Liver (tissue), 9 donors: ENCODE measurements around the gene KRT86. TPM values are rescaled to one million over a fixed set of nuclear protein-coding genes. Genes with fewer than 3 reads are reported as not detected.

Source experiments
- DNase-seq: peaks from one replicate; pipeline ENCODE4 v3.0.0-alpha.2; 2017; ENCODE audit warnings: low spot score
- H3K27ac ChIP-seq, 2 donors: one replicate each; pipeline ENCODE4 v1.7.0; 2013; ENCODE audit warnings: inconsistent platforms in 2 of 2, low read length in 2 of 2, control low read depth in 1 of 2, low read depth in 1 of 2, mild to moderate bottlenecking in 1 of 2
- H3K27me3 ChIP-seq, 4 donors: one replicate each; pipeline versions ENCODE4 v1.6.1 to v1.7.0; 2013; ENCODE audit warnings: low read length in 3 of 4, inconsistent platforms in 1 of 4, mild to moderate bottlenecking in 1 of 4, moderate library complexity in 1 of 4; ENCODE audit not compliant: control insufficient read depth in 4 of 4, insufficient read depth in 4 of 4
- H3K36me3 ChIP-seq, 4 donors: one replicate each; pipeline versions ENCODE4 v1.6.1 to v1.7.0; 2013; ENCODE audit warnings: low read length in 3 of 4, mild to moderate bottlenecking in 3 of 4, low read depth in 1 of 4, moderate library complexity in 1 of 4; ENCODE audit not compliant: control insufficient read depth in 4 of 4, insufficient read depth in 3 of 4
- H3K4me1 ChIP-seq, 4 donors: one replicate each; pipeline versions ENCODE4 v1.6.1 to v1.7.0; 2013; ENCODE audit warnings: low read length in 3 of 4, mild to moderate bottlenecking in 3 of 4, moderate library complexity in 1 of 4; ENCODE audit not compliant: control insufficient read depth in 4 of 4, insufficient read depth in 4 of 4
- H3K4me3 ChIP-seq, 3 donors: one replicate each; pipeline versions ENCODE4 v1.6.1 to v1.7.0; 2013; ENCODE audit warnings: low read length in 3 of 3, control low read depth in 1 of 3, low read depth in 1 of 3, mild to moderate bottlenecking in 1 of 3
- H3K9ac ChIP-seq, 2 donors: one replicate each; pipeline ENCODE4 v1.7.0; 2013; ENCODE audit warnings: low read length in 2 of 2, mild to moderate bottlenecking in 2 of 2, moderate library complexity in 2 of 2, control low read depth in 1 of 2, low read depth in 1 of 2
- H3K9me3 ChIP-seq, 4 donors: one replicate each; pipeline versions ENCODE4 v1.6.1 to v1.7.0; 2013; ENCODE audit warnings: low read length in 3 of 4; ENCODE audit not compliant: control insufficient read depth in 4 of 4
- ATF3 ChIP-seq: IDR thresholded peaks from 2 replicates; pipeline ENCODE4 v1.6.1; 2016; ENCODE audit warnings: antibody characterized with exemption
- EGR1 ChIP-seq, 2 donors: IDR thresholded peaks; 2 replicates each; pipeline ENCODE4 v1.6.1; 2016 to 2018; ENCODE audit warnings: antibody characterized with exemption in 2 of 2, low read depth in 2 of 2
- FOXA1 ChIP-seq: IDR thresholded peaks from 2 replicates; pipeline ENCODE4 v1.6.1; 2016; ENCODE audit warnings: antibody characterized with exemption
- FOXA2 ChIP-seq: IDR thresholded peaks from 2 replicates; pipeline ENCODE4 v1.6.1; 2016; ENCODE audit warnings: antibody characterized with exemption
- GABPA ChIP-seq, 2 donors: IDR thresholded peaks in 1 of 2; conservative IDR thresholded peaks in 1 of 2; 2 replicates each; pipeline ENCODE4 v1.6.1; 2016; ENCODE audit warnings: antibody characterized with exemption in 2 of 2, mild to moderate bottlenecking in 1 of 2, moderate library complexity in 1 of 2
- HNF4A ChIP-seq, 2 donors: conservative IDR thresholded peaks; 2 replicates each; pipeline ENCODE4 v1.6.1; 2016; ENCODE audit warnings: antibody characterized with exemption in 2 of 2, mild to moderate bottlenecking in 2 of 2
- HNF4G ChIP-seq: IDR thresholded peaks from 2 replicates; pipeline ENCODE4 v1.6.1; 2016; ENCODE audit warnings: antibody characterized with exemption
- JUND ChIP-seq, 2 donors: IDR thresholded peaks; 2 replicates each; pipeline ENCODE4 v1.6.1; 2016; ENCODE audit warnings: antibody characterized with exemption in 2 of 2
- NR2F2 ChIP-seq: IDR thresholded peaks from 2 replicates; pipeline ENCODE4 v1.6.1; 2016; ENCODE audit warnings: antibody characterized with exemption
- RAD21 ChIP-seq, 2 donors: IDR thresholded peaks; 2 replicates each; pipeline ENCODE4 v1.6.1; 2016; ENCODE audit warnings: antibody characterized with exemption in 2 of 2, mild to moderate bottlenecking in 2 of 2
- SP1 ChIP-seq: IDR thresholded peaks from 2 replicates; pipeline ENCODE4 v1.6.1; 2018; ENCODE audit warnings: antibody characterized with exemption, mild to moderate bottlenecking
- TAF1 ChIP-seq: conservative IDR thresholded peaks from 2 replicates; pipeline ENCODE4 v1.6.1; 2016; ENCODE audit warnings: antibody characterized with exemption, mild to moderate bottlenecking
- ZBTB33 ChIP-seq: IDR thresholded peaks from 2 replicates; pipeline ENCODE4 v1.6.1; 2016; ENCODE audit warnings: antibody characterized with exemption
- WGBS: extraction: QIAGEN DNeasy Blood & Tissue Kit; methylation state at CpG from one replicate; pipeline ENCODE4 v1.1.7; 2013; 5-methylcytosine and 5-hydroxymethylcytosine counted together
- polyA plus RNA-seq, 2 donors: library from polyadenylated mRNA; stranded (reverse) in 1 of 2; unstranded in 1 of 2; fragments of 200-250 nt in 1 of 2; fragments of >200 nt in 1 of 2; fragmentation: Nextera tagmentation in 1 of 2; extraction: Ambion mirVana in 1 of 2; gene quantifications; one replicate each; pipeline versions ENCODE4 v1.2.1 to v1.2.3, GENCODE V29; 2013 to 2015
- total RNA-seq, 2 donors: library from RNA; depleted of rRNA; stranded (reverse); fragments of >200 nt; gene quantifications; one replicate each; pipeline ENCODE4 v1.2.3, GENCODE V29; 2014
- TF ChIP-seq, protein P1 (sequence below): IDR thresholded peaks from 2 replicates; pipeline ENCODE4 v1.6.1; 2016; ENCODE audit warnings: antibody characterized with exemption
- TF ChIP-seq, protein P2 (sequence below): fragments of 150-350 bp; IDR thresholded peaks from 2 replicates; pipeline ENCODE4 v1.5.1; 2017; ENCODE audit warnings: improper control_type of control experiment, low read depth, low read length; ENCODE audit not compliant: missing input control
- TF ChIP-seq, protein P3 (sequence below): IDR thresholded peaks from 2 replicates; pipeline ENCODE4 v1.6.1; 2016; ENCODE audit warnings: antibody characterized with exemption, mild to moderate bottlenecking
- donor health status: healthy.
- donor health status: healthy.
- donor health status: healthy.
- donor health status: healthy.
- donor health status: healthy.

The KRT86 gene
- total and polyA plus RNA-seq, 4 donors, result 0.08 TPM; not detected in 3

DNA sequence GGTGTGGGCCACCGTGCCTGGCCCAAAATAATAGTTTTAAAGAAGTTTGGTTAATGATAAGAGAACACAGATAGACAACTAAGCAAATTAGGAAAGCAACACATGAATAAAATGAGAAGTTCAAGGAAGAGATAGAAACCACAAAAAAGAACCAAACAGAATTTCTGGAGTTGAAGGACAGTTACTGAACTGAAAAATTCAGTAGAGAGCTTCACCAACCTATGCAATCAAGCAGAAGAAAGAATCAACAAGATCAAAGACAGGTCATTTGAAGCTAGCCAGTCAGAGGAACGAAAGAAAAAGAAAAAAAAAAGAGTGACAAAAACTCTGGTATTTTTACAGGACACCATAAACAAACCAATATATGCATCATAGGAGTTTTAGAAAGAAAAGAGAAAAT lies 62.2 kb downstream of the KRT86 start:
- H3K4me1 ChIP-seq, result peaks cover 0 to 20% (median 16%) of the 10 kb centered on the region in 4 donors
- H3K9me3 ChIP-seq, result no peaks in the 10 kb centered on the region
- H3K4me3 ChIP-seq, result no peak overlapping the region
- no peak for DNase-seq
- no peaks in the 10 kb centered on the region for H3K27me3 ChIP-seq
- 79% methylated on average over 2 of the region's 2 CpGs for WGBS
- no peak for TF ChIP-seq TAF1
- no peak for TF ChIP-seq ATF3
- no peak for TF ChIP-seq HNF4A (conservative IDR thresholded peaks at IDR 0.05)
- TF ChIP-seq RAD21 (IDR thresholded peaks at IDR 0.05), result no peak
- TF ChIP-seq HNF4G, result no peak
- TF ChIP-seq, protein P1, sequence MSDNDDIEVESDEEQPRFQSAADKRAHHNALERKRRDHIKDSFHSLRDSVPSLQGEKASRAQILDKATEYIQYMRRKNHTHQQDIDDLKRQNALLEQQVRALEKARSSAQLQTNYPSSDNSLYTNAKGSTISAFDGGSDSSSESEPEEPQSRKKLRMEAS, result no peak
- TF ChIP-seq SP1, result no peak
- H3K9ac ChIP-seq, result no peak overlapping the region
- no peaks in the 10 kb centered on the region for H3K36me3 ChIP-seq
- no peak overlapping the region for H3K27ac ChIP-seq

DNA sequence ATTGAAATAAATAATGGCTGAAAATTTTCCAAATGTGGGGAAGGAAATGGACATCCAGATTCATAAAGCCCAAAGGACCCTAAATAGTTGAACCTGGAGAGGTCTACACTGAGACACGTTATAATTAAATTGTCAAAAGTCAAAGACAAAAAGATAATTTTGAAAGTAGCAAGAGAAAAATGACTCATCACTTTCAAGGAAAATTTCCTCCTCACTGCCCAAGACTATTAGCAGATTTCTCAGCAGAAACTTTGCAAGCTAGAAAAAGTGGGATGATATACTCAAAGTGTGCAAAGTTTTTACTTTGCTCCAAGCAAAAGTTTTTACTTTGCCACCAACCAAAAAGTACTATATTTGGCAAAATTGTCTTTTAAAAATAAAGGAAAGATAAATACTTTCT lies 62.6 kb downstream of the KRT86 start:
- H3K27me3 ChIP-seq, result no peaks in the 10 kb centered on the region
- TF ChIP-seq ATF3, result no peak
- no peak for TF ChIP-seq SP1
- TF ChIP-seq HNF4A (conservative IDR thresholded peaks at IDR 0.05), result no peak
- no peak for TF ChIP-seq JUND (IDR thresholded peaks at IDR 0.05)
- H3K4me1 ChIP-seq, result peaks cover 0 to 16% (median 13%) of the 10 kb centered on the region in 4 donors
- no peaks in the 10 kb centered on the region for H3K36me3 ChIP-seq
- WGBS, result 79% methylated on average over 1 of the region's 1 CpG
- no peaks in the 10 kb centered on the region for H3K9me3 ChIP-seq
- H3K9ac ChIP-seq, result no peak overlapping the region
- no peak overlapping the region for H3K4me3 ChIP-seq
- DNase-seq, result no peak
- no peak overlapping the region for H3K27ac ChIP-seq

- TF ChIP-seq, protein P1, result no peak
- TF ChIP-seq HNF4A (conservative IDR thresholded peaks at IDR 0.05), result no peak
- no peak for TF ChIP-seq FOXA1
- no peak for TF ChIP-seq SP1
- TF ChIP-seq ATF3, result no peak
- TF ChIP-seq, protein P2, sequence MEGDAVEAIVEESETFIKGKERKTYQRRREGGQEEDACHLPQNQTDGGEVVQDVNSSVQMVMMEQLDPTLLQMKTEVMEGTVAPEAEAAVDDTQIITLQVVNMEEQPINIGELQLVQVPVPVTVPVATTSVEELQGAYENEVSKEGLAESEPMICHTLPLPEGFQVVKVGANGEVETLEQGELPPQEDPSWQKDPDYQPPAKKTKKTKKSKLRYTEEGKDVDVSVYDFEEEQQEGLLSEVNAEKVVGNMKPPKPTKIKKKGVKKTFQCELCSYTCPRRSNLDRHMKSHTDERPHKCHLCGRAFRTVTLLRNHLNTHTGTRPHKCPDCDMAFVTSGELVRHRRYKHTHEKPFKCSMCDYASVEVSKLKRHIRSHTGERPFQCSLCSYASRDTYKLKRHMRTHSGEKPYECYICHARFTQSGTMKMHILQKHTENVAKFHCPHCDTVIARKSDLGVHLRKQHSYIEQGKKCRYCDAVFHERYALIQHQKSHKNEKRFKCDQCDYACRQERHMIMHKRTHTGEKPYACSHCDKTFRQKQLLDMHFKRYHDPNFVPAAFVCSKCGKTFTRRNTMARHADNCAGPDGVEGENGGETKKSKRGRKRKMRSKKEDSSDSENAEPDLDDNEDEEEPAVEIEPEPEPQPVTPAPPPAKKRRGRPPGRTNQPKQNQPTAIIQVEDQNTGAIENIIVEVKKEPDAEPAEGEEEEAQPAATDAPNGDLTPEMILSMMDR, result no peak
- no peak for TF ChIP-seq GABPA (IDR thresholded peaks at IDR 0.05 in 1 of 2, conservative IDR thresholded peaks at IDR 0.05 in 1 of 2)
- TF ChIP-seq ZBTB33, result no peak
- no peak for TF ChIP-seq FOXA2
- TF ChIP-seq, protein P3, sequence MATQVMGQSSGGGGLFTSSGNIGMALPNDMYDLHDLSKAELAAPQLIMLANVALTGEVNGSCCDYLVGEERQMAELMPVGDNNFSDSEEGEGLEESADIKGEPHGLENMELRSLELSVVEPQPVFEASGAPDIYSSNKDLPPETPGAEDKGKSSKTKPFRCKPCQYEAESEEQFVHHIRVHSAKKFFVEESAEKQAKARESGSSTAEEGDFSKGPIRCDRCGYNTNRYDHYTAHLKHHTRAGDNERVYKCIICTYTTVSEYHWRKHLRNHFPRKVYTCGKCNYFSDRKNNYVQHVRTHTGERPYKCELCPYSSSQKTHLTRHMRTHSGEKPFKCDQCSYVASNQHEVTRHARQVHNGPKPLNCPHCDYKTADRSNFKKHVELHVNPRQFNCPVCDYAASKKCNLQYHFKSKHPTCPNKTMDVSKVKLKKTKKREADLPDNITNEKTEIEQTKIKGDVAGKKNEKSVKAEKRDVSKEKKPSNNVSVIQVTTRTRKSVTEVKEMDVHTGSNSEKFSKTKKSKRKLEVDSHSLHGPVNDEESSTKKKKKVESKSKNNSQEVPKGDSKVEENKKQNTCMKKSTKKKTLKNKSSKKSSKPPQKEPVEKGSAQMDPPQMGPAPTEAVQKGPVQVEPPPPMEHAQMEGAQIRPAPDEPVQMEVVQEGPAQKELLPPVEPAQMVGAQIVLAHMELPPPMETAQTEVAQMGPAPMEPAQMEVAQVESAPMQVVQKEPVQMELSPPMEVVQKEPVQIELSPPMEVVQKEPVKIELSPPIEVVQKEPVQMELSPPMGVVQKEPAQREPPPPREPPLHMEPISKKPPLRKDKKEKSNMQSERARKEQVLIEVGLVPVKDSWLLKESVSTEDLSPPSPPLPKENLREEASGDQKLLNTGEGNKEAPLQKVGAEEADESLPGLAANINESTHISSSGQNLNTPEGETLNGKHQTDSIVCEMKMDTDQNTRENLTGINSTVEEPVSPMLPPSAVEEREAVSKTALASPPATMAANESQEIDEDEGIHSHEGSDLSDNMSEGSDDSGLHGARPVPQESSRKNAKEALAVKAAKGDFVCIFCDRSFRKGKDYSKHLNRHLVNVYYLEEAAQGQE, result no peak
- TF ChIP-seq TAF1, result no peak
- TF ChIP-seq JUND (IDR thresholded peaks at IDR 0.05), result no peak
- TF ChIP-seq NR2F2, result no peak
- no peak for TF ChIP-seq EGR1 (IDR thresholded peaks at IDR 0.05; ENCODE audit: low read depth in 2 of 2)
- H3K27ac ChIP-seq, result no peak overlapping the region
- H3K4me3 ChIP-seq, result no peak overlapping the region
- peaks cover 0 to 12% (median 10%) of the 10 kb centered on the region in 4 donors for H3K4me1 ChIP-seq
- no peaks in the 10 kb centered on the region for H3K36me3 ChIP-seq
- WGBS, result 82% methylated on average over 10 of the region's 10 CpGs
- H3K9me3 ChIP-seq, result peaks cover 0 to 3% (median 0%) of the 10 kb centered on the region in 4 donors
- no peak overlapping the region for H3K9ac ChIP-seq
- no peaks in the 10 kb centered on the region for H3K27me3 ChIP-seq
- no peak for DNase-seq
Measured at GRCh38 chr12:52338241-52338960, 64.0 kb downstream of the KRT86 start.
